Breast epithelium (tissue), 3 donors: ENCODE data around the gene ERFL.

Source experiments
- POLR2A ChIP-seq: fragments of 450-650 bp; IDR thresholded peaks from one replicate; pipeline ENCODE4 v1.6.1; 2016; ENCODE audit warnings: antibody characterized with exemption, mild to moderate bottlenecking, moderate library complexity
- POLR2AphosphoS5 ChIP-seq, 3 donors: sonication (generic); formaldehyde crosslinking; IDR thresholded peaks; one replicate each; pipeline ENCODE4 v1.6.1; 2017; ENCODE audit warnings: antibody characterized with exemption in 3 of 3
- TF ChIP-seq, protein P1 (sequence below), 3 donors: fragments of 450-650 bp; IDR thresholded peaks; one replicate each; pipeline ENCODE4 v1.5.1; 2016 to 2017; ENCODE audit warnings: antibody characterized with exemption in 3 of 3, mild to moderate bottlenecking in 3 of 3, moderate library complexity in 3 of 3

- TF ChIP-seq, protein P1, sequence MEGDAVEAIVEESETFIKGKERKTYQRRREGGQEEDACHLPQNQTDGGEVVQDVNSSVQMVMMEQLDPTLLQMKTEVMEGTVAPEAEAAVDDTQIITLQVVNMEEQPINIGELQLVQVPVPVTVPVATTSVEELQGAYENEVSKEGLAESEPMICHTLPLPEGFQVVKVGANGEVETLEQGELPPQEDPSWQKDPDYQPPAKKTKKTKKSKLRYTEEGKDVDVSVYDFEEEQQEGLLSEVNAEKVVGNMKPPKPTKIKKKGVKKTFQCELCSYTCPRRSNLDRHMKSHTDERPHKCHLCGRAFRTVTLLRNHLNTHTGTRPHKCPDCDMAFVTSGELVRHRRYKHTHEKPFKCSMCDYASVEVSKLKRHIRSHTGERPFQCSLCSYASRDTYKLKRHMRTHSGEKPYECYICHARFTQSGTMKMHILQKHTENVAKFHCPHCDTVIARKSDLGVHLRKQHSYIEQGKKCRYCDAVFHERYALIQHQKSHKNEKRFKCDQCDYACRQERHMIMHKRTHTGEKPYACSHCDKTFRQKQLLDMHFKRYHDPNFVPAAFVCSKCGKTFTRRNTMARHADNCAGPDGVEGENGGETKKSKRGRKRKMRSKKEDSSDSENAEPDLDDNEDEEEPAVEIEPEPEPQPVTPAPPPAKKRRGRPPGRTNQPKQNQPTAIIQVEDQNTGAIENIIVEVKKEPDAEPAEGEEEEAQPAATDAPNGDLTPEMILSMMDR (IDR thresholded peaks at IDR 0.05): no peak
- TF ChIP-seq POLR2A (no peak), POLR2AphosphoS5 (IDR thresholded peaks at IDR 0.05) (no peak)
Observed at GRCh38 chr19:41862445-41862986, 65.7 kb downstream of the ERFL start.
